NCI-H2196 treated with DMSO at 0.1 percent for 48 hours (cell line): ENCODE measurements around the gene BRD1.

Experiments
- DNase-seq: peaks from one replicate; lab custom pipeline; 2025; ENCODE audit not compliant: unreplicated experiment; lab: John Stamatoyannopoulos, UW

BRD1 gene

GRCh38 chr22:49803737-49804375 is 23.8 kb downstream of the BRD1 start:
- DNase-seq = no peak

DNA sequence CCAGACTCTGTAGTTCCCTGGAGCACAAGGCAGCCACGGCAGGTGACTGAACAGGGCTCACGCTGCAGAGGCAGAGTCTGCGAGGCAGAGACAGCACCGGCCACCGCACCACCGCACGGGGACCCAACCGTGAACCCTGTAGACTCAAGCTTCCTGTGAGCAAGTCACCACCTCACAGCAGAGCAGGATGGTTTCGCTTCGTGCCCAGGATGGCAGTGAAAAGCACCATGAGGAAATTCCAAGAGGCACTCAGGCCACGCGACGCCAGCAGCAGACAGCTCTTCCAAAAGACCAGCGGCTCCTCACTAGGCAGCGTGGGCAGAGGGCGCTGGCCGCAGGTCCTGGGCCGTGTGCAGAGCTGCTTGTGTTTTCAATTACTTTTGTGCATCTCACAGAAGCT is 24.5 kb downstream of the BRD1 start:
- no peak for DNase-seq

DNA sequence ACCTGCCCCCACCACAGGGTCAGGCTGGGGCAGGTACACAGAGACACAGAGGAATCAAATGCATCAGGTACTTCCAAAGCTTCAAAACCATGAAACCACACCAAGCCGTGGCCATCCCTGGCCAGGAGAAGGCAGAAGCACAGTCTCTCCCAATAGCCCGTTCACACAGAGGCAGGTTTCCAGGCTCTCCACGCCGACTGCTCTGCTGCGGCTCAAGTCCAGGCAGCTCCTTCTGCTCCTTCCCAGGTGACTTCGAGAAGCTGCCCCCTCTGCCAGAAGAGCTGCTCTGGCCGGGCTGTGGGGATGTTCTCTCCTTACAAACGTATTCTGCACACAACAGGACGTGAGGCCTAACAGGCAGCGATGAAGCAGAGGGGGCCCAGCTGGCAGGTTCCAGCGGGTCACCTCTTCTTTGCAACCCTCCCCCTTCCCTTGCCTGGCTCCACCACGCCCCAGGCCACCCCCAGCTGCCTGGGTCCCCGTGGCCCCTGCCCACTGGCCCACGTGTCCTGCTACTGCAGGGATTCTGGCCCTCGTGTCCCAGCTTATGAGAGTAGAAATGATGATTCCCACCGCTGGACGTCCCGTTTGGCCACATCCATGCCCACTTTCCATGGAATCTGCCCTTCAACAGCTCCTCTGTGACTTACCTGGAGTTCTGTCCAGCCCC is 26.1 kb downstream of the BRD1 start:
- no peak for DNase-seq

- DNase-seq = no peak
Observed at GRCh38 chr22:49800408-49801238, 27.1 kb downstream of the BRD1 start.

DNA sequence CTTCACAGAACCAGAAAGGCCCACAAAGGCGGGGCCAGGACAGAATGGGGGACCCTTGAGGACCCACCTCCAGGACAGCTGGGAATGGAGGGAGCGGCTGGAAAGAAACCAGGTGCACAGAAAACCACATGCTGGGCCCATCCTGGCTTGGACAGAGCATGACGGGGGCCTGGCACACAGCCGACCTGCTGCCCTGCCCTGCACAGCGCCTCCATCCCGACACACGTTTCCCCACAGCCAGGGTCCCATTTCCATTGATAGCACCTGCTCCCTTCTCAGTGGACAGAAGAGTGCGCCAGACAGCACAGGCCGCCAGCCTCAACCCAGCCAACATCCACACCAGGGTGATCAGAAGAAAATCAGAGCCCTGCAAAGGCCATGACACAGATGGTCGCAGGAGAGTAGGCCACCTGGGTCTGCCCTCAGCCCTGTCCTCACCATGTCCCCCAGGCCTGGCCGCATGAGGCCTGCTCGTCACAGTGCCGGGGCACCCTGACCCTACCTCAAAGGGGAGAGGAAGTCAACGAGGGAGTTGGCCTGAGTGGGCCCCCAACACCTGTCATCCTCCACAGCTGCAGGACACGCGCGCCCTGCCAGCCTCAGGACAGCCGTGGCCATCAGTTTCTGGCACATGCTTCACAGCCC is 28.1 kb downstream of the BRD1 start:
- DNase-seq = no peak

DNA sequence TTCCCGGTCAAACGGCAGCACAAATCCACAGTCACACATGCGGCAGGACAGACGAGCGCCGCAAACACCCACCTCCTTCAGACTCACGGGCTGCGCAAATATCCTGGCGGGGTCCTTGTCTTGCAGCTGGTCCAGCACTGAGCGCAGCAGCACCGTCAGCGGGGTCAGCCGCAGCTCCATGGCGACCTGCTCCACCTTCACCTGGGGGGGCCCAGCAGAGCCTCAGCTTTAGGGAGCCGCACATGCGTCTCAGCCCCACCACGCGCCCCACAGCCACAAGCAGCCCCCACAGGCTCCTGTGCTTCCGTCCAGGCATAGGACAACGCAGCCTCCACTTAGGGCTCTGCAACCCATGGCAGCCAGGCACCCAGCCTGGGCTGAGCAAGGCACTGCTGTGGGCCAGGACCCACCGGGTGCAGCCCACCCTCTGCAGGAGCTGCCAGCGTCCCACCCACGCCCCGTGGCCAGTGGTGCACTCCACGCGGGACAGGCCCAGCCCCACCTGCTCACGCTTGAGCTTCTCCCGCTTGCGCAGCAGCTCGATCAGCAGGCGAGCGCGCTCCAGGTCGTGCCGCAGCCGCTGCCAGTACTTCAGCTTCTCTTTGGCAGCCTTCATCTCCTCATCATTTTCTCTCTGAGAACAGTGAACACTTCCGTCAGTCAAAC is 29.1 kb downstream of the BRD1 start:
- no peak for DNase-seq

- no peak for DNase-seq
Observed at GRCh38 chr22:49797706-49798105, 30.0 kb downstream of the BRD1 start.

DNA sequence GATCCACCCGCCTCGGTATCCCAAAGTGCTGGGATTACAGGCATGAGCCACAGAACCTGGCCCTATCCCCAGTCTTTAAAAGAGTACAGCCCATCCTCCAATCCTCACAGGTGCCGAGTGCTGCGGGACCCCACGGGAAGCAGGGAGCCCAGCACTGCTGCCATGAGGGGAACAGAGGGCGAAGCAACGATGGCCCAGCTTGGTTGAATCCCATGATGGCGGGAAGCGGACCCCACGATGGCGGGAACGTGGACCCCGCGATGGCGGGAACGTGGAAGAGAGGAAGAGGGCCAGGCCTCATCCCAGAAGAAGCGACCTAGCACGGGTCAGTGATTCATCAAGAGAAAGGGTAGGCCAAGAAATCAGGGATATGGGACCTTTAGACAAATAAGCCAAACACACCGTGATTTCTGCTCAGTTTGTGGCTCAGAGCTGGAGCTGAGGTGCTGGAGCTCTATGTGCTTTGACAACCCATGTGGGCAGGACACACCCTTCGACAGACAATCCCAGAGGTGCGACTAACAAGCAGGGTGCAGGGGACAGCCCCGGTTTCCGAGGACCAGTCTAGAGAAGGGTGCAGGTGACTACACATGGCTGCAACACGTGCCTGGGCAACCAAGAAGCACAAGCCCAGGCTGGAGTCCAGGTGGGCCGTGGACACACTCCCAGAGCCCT is 30.9 kb downstream of the BRD1 start:
- DNase-seq = no peak

GRCh38 chr22:49795521-49795920 is 32.2 kb downstream of the BRD1 start:
- DNase-seq = no peak

DNA sequence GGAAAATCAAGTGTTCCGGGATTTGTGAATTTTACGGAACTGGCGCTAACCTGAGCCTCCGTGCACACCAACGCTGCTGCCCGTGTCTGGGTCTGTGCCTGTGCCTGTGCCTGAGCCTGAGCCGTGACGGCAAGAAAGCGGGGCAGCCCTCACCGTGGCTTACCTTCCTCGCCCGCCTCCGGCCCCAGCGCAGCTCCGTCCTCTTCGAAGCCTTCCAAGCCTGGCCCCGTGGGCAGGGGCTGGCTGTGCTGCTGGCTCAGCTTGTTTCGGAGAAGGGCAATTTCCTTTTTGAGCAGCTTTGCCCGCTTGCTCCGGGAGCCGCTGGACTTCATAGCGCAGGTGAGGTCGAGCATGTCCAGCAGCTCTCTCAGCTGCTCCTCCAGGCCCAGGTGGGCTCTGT is 33.8 kb downstream of the BRD1 start:
- DNase-seq = no peak

- no peak for DNase-seq
Observed at GRCh38 chr22:49793296-49793695, 34.4 kb downstream of the BRD1 start.

DNA sequence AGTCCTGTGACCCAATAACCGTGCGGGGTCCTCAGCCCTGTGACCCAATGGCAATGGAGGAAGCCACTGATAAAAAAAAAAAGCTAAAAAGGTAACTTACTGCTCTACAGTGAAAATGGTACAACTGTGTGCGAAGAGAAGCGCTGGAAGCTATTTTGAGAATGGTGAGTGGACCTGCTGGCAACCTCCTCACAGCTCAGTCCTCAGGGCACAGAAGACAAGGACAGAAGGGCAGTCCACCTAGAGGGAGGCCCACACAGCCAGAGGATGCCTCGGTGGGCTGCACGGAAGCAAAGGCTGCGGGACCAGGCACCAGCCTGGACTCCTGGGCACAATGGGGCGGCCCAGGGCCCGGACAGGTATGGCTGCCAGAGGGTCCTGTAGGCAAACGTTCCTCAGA is 35.6 kb downstream of the BRD1 start:
- no peak for DNase-seq

DNA sequence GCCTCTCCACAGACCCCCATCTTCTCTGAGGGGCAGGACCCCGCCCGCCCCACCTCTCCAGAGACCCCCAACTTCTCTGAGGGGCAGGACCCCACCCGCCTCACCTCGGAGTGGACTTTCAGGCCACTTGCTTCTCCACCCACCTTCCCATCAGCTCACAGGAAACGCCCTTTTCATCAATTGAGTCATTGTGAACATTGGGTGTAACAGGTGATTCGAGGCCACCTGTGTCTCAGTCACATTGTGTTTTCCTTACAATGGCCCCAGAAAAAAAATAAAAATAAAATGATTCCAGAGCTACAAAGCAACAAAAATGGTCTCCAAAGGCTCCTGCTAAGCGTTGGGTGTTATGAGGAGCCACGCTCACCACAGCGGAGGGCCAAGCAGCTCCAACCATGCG is 36.0 kb downstream of the BRD1 start:
- DNase-seq = no peak

GRCh38 chr22:49790912-49791311 is 36.8 kb downstream of the BRD1 start:
- DNase-seq = no peak

DNA sequence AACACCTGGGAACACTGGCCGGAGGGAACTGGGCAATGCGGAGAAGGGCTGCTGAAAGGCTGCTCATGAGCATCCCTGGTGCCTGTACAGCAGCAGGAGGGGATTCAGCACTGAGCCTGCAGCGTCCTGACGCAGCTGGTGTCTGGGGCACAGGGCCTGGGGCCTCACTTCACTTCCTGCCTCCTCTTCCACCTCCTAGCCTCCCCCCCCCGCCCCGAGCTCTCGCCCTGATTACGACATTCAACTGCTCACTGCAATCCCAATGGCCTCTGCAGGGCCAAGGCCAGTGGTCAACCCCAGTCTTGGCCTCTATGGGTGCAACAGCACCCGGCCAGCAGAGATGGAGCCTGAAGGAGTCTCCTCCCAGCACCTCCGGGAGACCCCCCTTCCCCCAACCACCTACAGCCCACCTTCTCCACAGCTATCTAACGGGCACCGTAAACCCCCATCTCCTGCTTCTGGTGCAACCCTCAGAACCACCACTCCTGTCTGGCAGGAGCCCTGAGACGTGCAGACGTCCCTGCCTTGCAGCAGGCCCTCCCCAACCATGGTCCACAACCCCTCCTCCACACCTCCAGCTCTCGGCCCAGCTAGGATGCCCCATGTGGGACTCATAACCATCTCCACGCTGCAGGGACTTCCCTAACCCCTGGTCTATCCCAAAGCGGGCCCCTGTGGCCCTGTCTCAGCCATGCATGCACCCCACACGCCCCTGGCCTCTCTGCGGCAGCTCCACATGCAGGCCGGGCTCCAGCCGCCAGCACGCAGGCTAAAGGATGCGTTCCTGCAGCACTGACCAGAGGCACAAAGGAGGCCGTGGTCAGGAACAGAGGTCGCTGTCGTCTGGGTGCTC is 38.2 kb downstream of the BRD1 start:
- DNase-seq = no peak

- DNase-seq = no peak
Observed at GRCh38 chr22:49788504-49788903, 39.2 kb downstream of the BRD1 start.

DNA sequence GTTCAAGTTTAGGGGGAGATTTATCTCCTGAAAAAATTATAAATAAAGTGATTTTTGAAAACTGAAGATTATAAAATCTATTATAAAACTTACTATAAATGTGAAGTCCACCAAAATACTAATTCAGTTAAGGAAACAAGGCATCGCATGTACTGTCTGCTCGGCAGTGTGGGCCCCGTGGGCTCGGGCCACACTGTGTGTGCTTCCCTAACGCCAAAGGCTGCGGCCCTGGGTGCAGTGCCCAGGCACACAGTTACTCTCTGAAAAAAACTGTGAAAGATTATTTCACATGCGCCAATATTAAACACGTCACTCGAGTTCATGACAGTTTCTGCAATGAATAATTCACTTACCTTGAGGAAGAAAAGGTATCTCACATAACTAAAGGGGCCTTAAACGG is 39.8 kb downstream of the BRD1 start:
- no peak for DNase-seq

GRCh38 chr22:49786976-49787706 is 40.5 kb downstream of the BRD1 start:
- no peak for DNase-seq

DNA sequence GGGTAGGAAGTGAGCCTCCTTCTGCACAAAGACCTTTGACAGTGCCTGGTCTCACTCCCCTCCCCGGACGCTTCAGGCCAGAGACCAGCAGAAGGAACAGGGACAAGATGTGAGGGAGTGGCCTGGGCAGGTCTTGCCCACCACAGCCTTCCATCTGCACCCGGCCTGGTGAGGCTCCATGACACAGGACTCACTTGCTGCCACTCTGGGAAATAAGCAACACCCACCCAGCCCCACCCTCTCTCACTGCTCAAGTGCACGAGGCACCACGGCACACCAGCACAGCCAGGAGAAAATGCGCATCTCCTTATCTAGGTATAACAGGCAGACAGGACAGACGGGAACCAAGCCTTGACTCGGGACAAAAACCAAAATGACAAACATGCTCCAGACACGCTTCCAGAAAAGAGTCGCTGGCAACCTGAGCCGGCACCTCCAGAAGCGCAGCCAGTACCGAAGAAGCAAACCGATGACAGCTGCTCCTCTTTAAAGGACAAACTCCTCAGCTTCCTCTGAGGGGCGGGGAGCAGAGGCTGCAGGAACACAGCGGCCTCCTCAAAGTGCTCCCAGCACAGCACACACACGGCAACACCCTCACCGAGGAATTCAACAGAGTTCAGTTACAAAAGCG is 41.7 kb downstream of the BRD1 start:
- DNase-seq = no peak
